Progenitor cell of endocrine pancreas (in vitro differentiated cells): ENCODE data around the gene SNAP47. TPM values are rescaled to one million over a fixed set of nuclear protein-coding genes. Genes with fewer than 3 reads are reported as not detected.

Experiments
- DNase-seq: peaks from one replicate; pipeline ENCODE4 v3.0.0; 2021; ENCODE audit warnings: low spot score; ENCODE audit not compliant: unreplicated experiment
- H3K27ac Mint-ChIP-seq: 2 replicates; pipeline ENCODE4 v1.8.0; 2021; ENCODE audit warnings: mild to moderate bottlenecking, moderate library complexity, mixed read lengths
- H3K27me3 Mint-ChIP-seq: 2 replicates; pipeline ENCODE4 v1.8.0; 2021; ENCODE audit warnings: mixed read lengths
- H3K36me3 Mint-ChIP-seq: 2 replicates; pipeline ENCODE4 v1.8.0; 2022; ENCODE audit warnings: mixed read lengths; ENCODE audit not compliant: insufficient read depth
- H3K4me1 Mint-ChIP-seq: 2 replicates; pipeline ENCODE4 v1.8.0; 2021; ENCODE audit warnings: low read depth, mixed read lengths
- H3K4me3 Mint-ChIP-seq: 2 replicates; pipeline ENCODE4 v1.8.0; 2021; ENCODE audit warnings: low read depth, mild to moderate bottlenecking, moderate library complexity, mixed read lengths
- H3K9me3 Mint-ChIP-seq: 2 replicates; pipeline ENCODE4 v1.8.0; 2021; ENCODE audit warnings: low read depth, mixed read lengths
- total RNA-seq: library from RNA; stranded (reverse); gene quantifications from 2 replicates; pipeline ENCODE4 v1.2.1, GENCODE V29; 2021
- TF ChIP-seq, protein P1 (sequence below): fragments of 200-600 bp; sonication (generic); IDR thresholded peaks from one replicate; pipeline ENCODE4 v1.5.0; 2021; ENCODE audit warnings: antibody characterized with exemption, mild to moderate bottlenecking; ENCODE audit not compliant: unreplicated experiment

The SNAP47 gene
- total RNA-seq, 1 donor from 2014 or later = 39.6 TPM

- Mint-ChIP-seq H3K27ac (no peak overlapping the region), H3K27me3 (no peaks in the 10 kb centered on the region), H3K9me3 (no peaks in the 10 kb centered on the region), H3K36me3 (peaks cover 14% of the 10 kb centered on the region), H3K4me1 (no peaks in the 10 kb centered on the region), H3K4me3 (no peak overlapping the region)
- TF ChIP-seq, protein P1, sequence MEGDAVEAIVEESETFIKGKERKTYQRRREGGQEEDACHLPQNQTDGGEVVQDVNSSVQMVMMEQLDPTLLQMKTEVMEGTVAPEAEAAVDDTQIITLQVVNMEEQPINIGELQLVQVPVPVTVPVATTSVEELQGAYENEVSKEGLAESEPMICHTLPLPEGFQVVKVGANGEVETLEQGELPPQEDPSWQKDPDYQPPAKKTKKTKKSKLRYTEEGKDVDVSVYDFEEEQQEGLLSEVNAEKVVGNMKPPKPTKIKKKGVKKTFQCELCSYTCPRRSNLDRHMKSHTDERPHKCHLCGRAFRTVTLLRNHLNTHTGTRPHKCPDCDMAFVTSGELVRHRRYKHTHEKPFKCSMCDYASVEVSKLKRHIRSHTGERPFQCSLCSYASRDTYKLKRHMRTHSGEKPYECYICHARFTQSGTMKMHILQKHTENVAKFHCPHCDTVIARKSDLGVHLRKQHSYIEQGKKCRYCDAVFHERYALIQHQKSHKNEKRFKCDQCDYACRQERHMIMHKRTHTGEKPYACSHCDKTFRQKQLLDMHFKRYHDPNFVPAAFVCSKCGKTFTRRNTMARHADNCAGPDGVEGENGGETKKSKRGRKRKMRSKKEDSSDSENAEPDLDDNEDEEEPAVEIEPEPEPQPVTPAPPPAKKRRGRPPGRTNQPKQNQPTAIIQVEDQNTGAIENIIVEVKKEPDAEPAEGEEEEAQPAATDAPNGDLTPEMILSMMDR = no peak
- DNase-seq = no peak
Observed at GRCh38 chr1:227771771-227772170, 36.5 kb downstream of the SNAP47 start.

DNA sequence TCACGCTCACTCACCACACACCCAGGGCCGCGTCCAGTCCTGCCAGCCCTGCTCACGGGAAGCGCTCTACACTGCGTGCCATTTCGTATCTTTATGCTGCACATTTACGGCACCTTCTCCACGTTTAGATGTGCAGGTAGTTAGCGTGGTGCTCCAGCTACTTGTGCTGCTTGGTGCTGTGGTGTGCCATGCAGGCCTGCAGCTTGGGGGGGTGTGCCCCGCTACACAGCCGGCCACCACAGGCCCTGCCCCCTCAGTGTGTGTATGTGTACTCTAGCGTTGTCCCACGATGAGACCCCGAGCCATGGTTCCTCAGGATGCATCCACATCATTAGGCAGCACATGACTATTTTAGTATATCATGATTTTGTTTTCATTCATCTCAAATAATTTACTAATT is 38.3 kb downstream of the SNAP47 start:
- DNase-seq = no peak
- Mint-ChIP-seq H3K27me3 (no peaks in the 10 kb centered on the region), H3K27ac (no peak overlapping the region), H3K36me3 (peaks cover 7% of the 10 kb centered on the region), H3K4me1 (no peaks in the 10 kb centered on the region), H3K9me3 (no peaks in the 10 kb centered on the region), H3K4me3 (no peak overlapping the region)
- TF ChIP-seq, protein P1 = no peak

DNA sequence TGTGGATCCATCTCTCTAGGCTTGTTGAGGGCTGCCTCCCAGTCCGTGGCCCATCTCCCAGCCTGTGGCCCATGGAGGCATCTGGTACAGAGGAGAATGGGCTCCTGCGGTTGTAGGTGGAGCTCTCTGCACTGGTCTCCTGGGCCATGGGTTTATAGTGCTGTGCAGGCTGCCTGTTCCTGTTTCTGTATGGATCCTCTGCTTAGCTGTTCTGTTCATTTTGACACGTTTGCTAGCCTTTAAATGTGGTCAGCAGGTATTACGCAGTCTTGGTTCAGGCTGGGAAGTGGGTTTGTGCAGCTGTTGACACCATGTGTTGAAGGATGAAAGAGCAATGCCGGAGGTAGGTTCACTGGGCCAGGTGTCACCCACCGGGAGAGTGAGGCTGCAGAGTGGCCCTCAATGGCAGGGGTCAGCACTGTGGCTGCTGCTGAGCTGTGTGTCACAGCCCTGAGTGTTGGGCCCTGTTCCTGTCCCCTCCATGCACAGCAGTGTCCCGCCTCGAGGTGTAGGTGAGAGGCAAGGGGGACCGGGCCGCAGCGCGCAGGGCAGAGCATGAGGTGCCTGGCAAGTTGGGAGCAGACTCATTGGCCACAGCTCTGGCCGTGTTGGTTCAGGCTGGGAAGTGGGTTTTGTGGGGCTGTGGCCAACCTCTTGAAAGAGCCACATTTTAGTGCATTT is 39.0 kb downstream of the SNAP47 start:
- Mint-ChIP-seq H3K9me3 (no peaks in the 10 kb centered on the region), H3K27ac (no peak overlapping the region)

DNA sequence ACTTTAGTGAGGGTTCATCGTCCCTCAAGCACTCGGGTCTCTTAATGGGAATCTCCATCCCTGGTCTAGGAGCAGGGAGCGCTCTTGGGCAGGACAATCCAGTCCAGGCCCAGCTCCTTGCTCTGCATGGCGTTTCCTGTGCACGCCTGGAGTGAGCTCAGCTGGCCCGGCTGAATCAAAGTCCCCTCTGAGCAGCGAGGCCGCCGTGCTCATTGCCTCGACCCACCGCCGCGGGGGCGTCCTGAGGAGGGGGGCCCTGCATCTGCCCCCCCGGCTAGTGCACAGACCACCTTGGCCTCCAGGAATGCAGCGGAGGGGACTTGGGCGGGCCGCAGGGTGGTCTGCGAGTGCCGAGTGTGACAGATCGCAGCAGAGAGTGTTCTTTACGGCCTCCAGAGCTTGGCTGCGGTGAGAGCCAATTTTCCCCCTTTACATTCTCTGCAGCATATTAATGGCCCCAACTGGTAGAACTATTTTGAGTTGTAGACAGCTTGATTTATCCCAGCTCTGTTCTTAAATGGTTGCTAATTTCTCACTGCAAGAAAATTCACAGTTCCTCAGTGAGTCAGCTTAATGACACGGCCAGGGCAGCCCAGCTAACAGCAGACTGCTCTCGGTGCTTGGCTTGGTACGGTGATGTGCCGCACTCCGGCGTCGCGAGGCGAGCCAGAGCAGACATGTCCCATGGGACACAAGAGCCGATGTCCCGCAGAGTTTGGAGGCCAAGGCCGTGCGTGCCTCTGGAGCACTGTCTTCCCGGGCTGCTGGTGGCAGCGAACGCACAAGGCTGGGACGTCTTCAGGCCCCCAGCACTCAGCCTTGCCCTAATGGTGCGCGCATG is 39.8 kb downstream of the SNAP47 start:
- no peak overlapping the region for H3K4me3 Mint-ChIP-seq
- no peaks in the 10 kb centered on the region for H3K27me3 Mint-ChIP-seq
- DNase-seq = no peak
- peaks cover 6% of the 10 kb centered on the region for H3K36me3 Mint-ChIP-seq
- no peaks in the 10 kb centered on the region for H3K4me1 Mint-ChIP-seq
- TF ChIP-seq, protein P1 = no peak
- no peak overlapping the region for H3K27ac Mint-ChIP-seq
- H3K9me3 Mint-ChIP-seq = no peaks in the 10 kb centered on the region

More for the DNA sequence above, 39.0 kb downstream of the SNAP47 start:
- H3K27me3 Mint-ChIP-seq = no peaks in the 10 kb centered on the region
- no peak for DNase-seq
- H3K4me1 Mint-ChIP-seq = no peaks in the 10 kb centered on the region
- H3K4me3 Mint-ChIP-seq = no peak overlapping the region
- TF ChIP-seq, protein P1 = no peak
- peaks cover 6% of the 10 kb centered on the region for H3K36me3 Mint-ChIP-seq

DNA sequence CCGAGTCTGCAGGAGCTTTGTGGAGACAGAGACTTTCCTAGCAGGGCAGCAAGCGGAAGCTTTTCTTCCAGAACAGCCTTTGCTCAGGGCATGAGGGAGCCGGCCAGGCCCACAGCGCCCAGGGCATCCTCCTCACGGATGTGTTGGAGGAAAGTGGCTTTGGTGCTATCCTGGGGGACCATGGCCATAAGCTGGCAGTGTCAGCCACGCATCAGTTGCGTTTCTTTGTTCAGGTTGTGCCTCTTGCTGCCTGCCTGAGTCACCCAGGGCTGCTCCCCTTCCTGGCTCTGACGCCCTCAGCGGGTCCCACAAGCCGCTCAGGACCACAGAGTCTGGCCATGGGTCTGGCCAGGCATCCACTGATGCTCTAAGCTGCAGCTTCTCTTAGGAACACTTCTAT is 40.6 kb downstream of the SNAP47 start:
- Mint-ChIP-seq H3K27ac (no peak overlapping the region), H3K27me3 (no peaks in the 10 kb centered on the region), H3K4me3 (no peak overlapping the region), H3K9me3 (no peaks in the 10 kb centered on the region), H3K4me1 (no peaks in the 10 kb centered on the region), H3K36me3 (peaks cover 2% of the 10 kb centered on the region)
- TF ChIP-seq, protein P1 = no peak
- no peak for DNase-seq
